Nucleus accumbens (tissue), 56 donors: ENCODE data around the gene ZDHHC14.
A peak's percentile ranks its signal among the peaks of the same experiment; 100 is the strongest.
"Not testable (repeated sequence)": the region's sequence is repeated elsewhere in the genome, so short reads cannot be mapped to it uniquely, and the experiment has no call there.

Source experiments
- DNase-seq, 56 donors: peaks; one replicate each; lab custom pipeline; 2025; lab: John Stamatoyannopoulos, UW

ZDHHC14 gene

DNA sequence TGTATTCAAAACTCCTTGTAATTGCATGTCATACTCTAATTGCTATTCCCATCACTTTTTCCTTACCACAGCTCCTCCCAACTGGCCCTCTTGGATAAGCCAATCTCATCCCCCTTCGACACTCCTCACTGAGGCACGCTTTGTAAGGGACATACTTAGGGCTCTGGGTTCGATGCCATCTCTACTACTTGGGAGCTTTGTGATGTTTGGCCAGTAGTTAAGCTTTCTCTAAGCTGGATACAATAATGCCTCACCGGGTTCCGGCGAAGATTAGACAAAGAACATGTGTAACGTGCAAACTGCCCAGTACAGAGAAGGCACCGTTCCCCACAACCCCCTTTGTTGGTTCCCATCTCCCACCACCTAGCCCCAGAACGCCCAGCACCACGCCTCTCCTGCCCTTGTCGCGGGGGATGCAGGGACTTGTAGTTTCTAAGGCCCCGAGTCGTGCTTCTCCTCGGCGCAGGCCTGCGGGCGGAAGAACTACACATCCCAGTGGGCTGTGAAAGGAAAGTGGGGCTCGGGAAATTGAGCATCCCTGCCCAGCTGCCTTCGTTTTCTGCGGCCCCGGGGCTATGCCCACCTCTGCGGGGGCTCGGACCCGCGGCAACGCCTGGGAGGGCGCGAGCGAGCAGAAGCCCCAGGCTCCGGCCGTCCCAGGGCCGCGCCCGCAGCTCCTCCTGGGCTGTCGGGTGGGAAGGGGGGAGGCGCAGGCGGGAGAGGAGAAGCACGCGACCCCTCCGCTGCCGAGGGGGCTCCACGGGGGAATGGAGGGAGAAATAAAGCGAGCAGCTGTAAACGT lies 1.1 kb upstream of the ZDHHC14 start:
- DNase-seq, result peak; percentile 58 to 96 (median 88)

DNA sequence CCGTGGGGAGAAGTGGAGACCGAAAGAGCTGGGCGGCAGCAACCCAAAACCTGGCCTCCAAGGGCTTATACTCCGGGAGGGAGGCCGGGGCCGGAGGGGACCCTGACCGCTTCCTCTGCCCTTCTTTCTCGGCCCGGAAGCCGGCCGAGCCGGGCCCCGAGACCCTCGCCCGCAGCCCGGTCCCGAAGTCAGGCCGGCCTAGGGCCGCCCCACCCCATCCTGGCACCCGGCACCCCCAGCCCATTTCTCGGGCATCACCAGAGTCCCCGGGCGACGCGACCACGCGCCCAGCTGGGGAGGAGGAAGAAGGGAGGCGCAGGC lies 572 bp upstream of the ZDHHC14 start:
- DNase-seq, result peak in 4 of 56 donors; percentile 58 to 71 (median 60)

DNA sequence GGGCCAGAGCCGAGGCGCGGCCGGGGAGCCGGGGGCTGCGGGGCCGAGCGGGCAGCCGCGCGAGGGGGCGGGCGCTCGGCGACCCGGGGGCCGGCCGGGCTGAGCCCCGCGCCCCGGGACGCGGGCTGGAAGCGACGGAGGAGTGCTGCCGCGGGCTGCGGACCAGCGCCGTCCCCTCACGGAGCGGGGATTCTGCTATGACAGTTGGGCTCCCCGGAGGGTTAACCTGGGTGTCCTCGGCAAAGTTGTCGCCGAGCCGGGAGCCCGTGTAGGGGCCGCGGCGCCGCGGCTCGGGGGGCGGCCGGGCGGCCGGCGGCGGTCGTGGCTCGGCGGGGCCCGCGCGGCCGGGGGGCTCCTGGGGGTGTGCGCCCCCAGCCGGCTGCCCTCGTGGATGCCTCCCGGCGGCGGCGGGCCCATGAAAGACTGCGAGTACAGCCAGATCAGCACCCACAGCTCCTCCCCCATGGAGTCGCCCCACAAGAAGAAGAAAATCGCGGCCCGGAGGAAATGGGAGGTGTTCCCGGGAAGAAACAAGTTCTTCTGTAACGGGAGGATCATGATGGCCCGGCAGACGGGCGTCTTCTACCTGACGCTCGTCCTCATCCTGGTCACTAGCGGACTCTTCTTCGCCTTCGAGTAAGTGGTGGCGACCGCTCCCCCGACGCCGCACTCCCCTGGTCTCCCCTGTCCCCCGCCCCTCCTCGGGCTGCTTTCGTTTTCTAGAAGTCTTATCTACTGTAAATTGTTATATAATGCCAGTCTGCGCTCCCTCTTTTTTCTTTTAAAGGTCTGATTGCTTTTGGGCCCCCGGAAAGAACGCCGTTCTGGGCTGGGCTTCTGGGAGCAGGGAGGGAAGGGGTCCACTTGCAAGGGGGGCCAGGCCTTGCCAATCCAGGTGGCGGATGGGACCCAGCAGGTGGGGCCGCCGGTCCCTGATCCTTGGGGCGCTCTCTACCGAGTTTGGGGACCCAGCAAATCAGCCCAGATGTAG lies 936 bp downstream of the ZDHHC14 start:
- DNase-seq, result peak in 47 of 56 donors; percentile 8 to 77 (median 42)

DNA sequence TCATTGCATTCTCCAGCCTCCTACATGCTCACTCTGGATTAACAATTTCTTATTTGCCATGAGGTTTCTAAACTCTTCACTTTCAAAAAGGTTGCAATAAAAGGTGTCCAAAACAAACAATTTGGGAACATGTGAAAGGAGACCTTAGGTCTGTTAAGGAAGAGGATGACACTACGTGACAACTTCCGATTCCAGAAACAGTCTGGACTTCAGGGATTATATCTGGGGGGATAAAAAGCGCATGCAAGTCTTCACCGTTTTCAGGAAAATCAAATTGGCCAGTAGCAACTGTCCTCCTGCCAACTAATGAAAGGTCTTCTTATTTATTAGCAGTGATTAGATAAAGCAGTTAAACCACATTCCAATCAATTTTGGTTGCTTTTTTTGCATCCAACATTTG lies 1.8 kb downstream of the ZDHHC14 start:
- no peak for DNase-seq

DNA sequence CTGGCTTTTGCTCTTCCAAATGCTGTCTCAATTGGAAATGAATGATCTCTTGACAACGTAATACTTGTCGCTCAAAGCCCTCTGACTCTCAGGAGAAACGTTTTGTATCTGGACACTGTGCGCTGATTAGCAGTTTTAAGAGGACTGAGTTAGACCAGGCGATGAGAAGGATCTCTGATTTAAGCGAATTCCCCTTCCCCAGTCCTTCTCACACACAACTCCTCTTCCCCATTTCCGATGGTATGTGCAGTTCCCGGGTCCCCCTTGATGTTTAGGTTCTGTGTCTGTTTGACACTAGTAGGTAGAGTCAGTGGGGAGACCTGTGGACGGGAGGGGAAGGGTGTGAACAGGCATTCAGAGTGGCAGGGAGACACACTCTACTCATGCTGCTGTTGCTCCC lies 2.5 kb downstream of the ZDHHC14 start:
- no peak for DNase-seq

DNA sequence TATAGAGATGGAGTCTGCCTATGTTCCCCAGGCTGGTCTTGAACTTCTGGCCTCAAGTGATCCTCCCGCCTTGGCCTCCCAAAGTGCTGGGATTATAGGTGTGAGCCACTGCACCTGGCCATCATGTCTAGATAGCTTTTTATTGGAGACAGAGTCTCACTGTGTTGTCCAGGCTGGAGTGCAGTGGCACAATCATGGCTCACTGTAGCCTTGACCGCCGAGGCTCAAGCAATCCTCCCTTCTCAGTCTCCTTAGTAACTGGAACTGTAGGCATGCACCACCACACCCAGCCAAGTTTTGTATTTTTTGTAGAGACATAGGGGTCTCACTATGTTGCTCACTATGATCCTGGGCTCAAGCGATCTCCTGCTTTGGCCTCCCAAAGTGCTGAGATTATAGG lies 4.0 kb downstream of the ZDHHC14 start:
- not testable (repeated sequence) for DNase-seq

DNA sequence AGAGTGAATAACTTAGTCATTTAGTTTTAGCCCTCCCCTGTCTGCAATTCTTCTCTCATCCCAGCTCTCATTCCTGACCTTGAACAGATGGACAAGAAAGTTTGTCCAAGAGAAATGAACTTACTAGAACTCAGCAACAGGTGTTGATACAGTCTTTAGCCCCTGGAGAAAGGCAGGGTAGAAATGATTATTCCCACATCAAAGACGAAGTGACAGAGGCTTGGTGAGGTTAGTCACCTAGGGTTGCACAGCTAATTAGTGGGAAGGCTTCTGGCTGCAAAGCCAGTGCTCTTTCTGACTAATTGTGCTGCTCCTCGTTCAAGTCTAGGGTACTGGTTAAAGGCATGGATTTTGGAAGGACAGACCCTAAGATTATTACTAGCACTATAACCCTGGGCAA lies 4.5 kb downstream of the ZDHHC14 start:
- no peak for DNase-seq

DNA sequence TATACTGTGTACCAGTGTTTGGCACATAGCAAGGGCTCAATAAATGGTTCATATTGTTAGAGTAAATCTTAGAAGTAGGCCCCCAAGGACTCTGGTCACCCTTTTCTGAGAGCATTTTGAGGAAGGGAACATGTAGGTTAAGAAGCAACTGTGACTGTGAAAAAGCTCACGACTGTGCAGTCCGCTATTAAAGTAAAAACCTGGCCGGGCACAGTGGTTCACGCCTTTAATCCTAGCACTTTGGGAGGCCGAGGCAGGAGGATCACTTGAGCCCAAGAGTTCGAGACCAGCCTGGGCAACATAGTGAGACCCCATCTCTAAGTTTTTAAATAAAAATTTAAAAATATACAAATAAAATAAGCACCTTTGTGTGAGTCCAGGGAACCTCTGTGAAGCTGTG lies 5.0 kb downstream of the ZDHHC14 start:
- DNase-seq, result no peak

DNA sequence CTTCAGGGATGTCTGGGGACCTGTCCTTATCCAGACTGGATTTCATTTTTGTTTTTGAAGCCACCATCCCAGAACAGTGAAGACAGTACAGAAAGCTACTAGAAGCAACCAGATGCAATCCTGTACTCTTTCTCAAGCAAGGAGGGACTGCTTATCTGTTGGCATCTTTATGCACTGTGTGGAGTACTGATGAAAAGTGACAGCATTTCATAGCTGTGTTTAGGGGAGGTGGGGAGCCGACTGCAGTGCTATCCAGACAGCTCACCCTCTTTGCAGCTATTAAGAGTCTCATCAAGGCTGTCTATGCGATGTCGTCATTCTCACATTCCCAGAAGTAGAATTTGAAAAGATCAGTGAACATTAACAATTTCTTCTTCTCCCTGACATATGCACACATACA lies 5.5 kb downstream of the ZDHHC14 start:
- DNase-seq, result peak in 2 of 56 donors; percentile 20 to 25

DNA sequence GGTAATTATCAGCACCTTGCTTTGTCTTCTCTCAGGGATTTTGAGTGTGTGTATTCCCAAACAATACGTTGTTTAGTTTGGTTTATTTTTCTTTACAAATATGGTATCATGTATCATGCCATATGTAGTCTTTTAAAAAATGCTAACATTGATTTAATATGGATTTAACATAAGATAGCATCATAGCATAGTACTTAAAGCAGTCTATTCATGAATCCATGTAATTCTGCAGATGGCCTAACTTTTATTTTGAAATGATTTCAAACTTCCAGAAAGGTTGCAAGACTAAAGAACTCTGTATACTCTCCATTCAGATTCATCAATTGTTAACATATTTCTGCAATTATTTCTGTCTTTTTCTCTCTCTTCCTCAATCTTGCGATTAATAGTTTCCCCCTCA lies 7.9 kb downstream of the ZDHHC14 start:
- DNase-seq, result no peak

DNA sequence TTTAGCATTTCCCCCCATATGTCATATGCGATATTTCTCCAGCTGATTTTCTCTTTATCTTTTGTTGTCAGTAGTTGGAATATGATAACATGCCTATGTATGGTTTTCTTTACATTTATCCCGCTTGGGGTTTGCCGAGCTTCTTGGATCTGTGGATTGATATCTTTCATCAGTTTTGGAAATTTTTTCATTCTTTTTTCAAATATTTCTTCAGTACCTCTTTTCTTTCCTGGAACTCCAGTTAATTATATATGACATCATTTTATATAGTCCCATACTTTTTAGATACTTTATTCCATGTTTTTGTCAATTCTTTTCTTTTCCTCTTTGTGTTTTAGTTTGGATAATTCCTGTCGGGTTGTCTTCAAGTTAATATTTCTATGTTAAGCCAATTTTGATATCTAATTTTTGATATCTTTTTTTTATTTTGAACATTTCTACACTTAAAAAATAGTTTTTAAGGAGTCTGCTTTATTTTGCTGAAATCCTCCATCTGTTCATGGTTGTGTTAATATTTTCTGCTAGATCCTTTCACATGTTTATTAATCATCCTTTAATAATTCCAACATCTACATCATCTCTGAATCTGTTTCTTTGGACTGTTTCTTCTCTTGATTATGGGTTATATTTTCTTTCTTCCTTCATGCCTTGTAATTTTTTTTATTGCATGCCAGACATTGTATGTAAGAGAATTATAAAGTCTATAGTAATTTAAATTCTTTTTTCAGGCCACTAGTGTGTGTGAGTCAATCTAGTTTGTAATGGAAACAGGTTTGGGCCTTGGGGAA lies 9.5 kb downstream of the ZDHHC14 start:
- no peak for DNase-seq

DNA sequence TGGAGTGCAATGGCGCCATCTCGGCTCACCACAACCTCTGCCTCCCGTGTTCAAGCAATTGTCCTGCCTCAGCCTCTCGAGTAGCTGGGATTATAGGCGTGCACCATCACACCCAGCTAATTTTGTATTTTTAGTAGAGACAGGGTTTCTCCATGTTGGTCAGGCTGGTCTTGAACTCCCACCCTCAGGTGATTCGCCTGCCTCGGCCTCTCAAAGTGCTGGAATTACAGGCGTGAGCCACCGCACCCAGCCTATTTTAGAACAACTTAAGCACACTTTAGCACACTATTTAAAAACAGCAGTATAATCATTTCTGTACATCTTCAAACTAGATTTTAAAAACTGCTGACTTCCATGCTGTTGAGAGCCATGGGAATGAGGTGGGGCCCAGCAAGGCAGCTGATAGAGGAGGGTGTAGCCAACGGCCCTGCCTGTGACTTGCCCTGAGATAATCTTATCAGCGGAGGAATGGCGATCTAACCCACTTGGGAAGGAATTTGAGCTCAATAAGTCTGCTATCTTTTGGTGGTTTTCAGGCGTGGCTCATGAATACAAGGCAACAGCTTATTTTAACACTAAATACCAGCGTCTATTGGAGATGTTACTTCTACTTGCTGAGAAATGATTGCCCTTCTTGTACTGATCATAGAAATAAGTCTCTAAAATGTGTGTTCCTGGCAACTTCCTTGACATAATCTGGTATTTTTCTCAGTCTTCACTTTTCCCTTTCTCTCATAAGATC lies 12.1 kb downstream of the ZDHHC14 start:
- DNase-seq, result no peak

DNA sequence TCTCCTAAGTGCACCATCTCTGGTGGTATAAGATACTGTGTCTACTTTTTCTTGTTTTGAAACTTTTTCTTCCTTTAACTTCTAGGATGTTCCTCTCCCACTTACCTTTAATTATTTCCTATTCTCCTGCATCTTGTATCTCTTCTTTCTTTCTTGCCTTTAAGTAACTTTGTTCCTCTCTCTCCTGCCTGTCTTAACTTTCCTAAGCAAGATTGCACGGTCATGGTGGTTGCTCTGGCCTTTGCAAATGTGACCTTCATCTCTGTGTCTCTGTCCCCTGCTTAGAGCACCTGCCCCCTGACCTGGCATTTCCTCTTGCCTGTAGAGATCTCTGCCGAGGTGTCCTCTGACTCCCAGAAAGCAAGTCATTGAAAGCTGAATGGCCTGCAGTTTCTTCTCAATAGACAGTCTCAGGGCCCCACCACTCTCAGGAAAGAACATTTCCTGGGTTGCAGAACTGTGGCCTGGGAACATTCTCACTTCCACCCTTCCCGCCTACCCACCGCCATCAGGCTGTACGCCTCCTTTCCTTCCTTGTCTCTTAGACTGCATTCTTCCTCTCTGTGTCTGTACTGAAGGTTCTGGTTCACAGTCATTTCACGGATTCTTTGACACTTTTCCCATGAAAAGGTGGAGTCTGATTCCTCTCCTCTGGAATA lies 12.8 kb downstream of the ZDHHC14 start:
- no peak for DNase-seq

DNA sequence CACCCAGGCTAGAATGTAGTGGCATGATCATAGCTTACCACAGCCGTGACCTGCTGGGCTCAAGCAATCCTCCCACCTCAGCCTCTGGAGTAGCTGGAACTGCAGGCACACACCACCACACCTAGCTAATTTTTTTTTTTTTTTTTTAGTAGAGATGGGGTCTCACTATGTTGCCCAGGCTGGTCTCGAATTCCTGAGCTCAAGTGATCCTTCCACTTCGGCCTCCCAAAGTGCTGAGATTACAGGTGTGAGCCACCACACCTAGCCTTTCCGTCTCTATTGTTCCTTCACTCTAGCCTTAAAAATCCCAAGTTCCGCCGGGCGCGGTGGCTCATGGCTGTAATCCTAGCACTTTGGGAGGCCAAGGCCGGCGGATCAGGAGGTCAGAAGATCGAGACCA lies 14.2 kb downstream of the ZDHHC14 start:
- DNase-seq, result not testable (repeated sequence)

DNA sequence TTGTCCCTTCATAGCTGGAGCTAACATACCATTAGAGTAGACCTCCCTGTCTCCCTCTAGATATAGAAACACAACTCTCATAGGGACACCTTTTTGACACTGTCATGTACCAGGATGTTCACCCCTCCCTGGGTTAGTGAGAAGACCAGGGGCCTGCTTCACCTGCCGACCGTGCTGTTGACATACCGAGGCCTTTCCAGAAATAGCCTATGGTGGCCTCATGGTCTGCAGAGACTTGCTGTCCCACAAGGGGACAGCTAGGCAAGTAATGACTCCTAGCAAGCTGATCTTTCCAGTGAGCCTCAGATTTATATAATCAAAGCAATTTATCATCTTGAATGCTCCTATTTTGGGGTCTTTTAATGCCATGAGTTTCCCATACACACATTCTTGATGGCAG lies 15.0 kb downstream of the ZDHHC14 start:
- DNase-seq, result no peak

DNA sequence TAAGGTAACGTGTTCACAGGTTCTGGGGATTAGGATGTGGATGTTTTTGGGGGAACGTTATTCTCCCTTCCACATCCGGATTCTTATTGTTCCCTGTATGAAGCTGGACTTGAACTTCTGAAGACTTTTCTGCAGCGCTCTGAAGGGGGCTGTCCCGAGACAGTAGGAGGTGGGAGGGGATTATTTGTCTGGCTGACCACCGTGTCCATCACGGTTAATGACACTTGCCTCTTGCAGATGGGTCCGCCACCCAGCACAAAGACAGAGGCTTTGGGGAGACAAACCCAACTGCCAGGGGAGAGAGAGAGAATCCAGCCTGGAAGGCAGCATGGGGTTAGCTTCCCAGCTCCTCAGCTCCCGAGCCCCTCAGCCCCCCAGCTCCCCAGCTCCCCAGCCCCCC lies 16.7 kb downstream of the ZDHHC14 start:
- no peak for DNase-seq

DNA sequence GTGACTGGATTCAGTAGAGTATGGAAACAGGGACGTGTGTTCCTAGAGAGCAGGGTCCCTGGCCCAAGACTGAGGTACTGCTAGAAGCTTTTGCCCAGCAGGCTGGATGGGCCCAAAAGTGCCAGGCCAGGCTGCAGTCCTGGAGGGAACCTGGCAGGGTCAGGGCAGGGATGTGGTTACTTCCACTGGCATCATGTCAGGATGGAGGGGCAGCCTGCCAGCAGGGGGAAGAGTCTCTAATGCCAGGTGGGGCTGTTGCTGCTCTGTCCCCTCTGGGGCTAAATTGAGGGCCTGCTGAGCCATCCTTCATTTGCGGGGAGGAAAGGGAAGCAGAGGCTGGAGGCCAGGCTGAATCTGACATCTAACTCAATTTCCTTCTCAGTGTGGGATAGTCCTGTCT lies 17.2 kb downstream of the ZDHHC14 start:
- DNase-seq, result no peak

DNA sequence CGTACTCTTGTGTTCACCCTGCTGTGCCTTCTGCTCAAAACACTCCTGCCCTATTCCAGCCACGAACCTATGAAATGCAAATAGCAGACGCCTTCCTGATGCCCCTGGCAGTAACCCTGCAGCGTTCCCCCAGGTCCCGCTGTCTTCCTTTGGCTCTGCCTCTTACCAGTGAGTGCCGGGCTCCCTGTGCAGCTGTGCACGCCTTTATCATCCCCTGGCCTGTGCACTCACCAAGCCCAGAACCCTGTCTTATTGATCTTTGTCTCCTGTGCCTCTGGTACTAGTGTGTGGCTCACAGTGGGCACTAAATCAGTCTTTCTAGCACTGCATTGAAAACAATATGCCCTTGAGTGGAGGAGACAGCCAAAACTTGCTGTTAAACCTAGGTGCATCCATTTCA lies 19.7 kb downstream of the ZDHHC14 start:
- no peak for DNase-seq

DNA sequence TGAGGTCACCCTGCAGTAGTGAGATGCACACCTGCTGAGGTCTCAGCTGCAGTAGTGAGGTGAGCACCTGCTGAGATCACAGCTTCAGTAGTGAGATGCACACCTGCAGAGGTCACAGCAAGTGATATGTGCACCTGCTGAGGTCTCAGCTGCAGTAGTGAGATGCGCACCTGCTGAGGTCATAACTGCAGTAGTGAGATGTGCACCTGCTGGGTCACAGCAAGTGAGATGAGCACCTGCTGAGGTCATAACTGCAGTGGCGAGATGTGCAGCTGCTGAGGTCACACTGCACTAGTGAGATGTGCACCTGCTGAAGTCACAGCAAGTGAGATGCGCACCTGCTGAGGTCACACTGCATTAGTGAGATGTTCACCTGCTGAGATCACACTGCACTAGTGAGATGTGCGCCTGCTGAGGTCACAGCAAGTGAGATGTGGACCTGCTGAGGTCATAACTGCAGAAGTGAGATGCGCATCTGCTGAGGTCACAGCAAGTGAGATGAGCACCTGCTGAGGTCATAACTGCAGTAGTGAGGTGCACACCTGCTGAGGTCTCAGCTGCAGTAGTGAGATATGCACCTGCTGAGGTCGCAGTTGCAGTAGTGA lies 20.8 kb downstream of the ZDHHC14 start:
- DNase-seq, result no peak
